Upper lobe of left lung (tissue), 6 donors: Measurements from ENCODE around the gene PRSS36. TPM values are rescaled to one million over a fixed set of nuclear protein-coding genes. Genes with fewer than 3 reads are reported as not detected.

Source experiments
- ATAC-seq, 2 donors: fragments of 200-7000 bp; cut with Tn5 transposase; one replicate each; pipeline ENCODE4 v1.9.1; 2022; ENCODE audit warnings: mild to moderate bottlenecking in 2 of 2, moderate library complexity in 2 of 2; ENCODE audit not compliant: low FRiP score in 2 of 2
- DNase-seq, 2 donors: peaks; one replicate each; pipeline ENCODE4 v3.0.0-alpha.2; 2019 to 2020
- H3K27ac ChIP-seq, 4 donors: fragments of 200-600 bp; sonication (generic); one replicate each; pipeline ENCODE4 v1.5.1; 2016 to 2019
- H3K27me3 ChIP-seq, 4 donors: fragments of 200-600 bp; sonication (generic); one replicate each; pipeline ENCODE4 v1.5.1; 2017 to 2019
- H3K36me3 ChIP-seq, 4 donors: fragments of 200-600 bp; sonication (generic); one replicate each; pipeline ENCODE4 v1.5.1; 2016 to 2019
- H3K4me1 ChIP-seq, 4 donors: fragments of 200-600 bp; sonication (generic); one replicate each; pipeline ENCODE4 v1.5.1; 2018 to 2019
- H3K4me3 ChIP-seq, 4 donors: fragments of 200-600 bp; sonication (generic); one replicate each; pipeline ENCODE4 v1.5.1; 2017 to 2019; ENCODE audit warnings: mild to moderate bottlenecking in 2 of 4, moderate library complexity in 1 of 4
- H3K9me3 ChIP-seq, 4 donors: fragments of 200-600 bp; sonication (generic); one replicate each; pipeline ENCODE4 v1.5.1; 2018 to 2019
- EP300 ChIP-seq, 4 donors: sonication (generic); formaldehyde crosslinking; IDR thresholded peaks; one replicate each; pipeline ENCODE4 v1.5.1; 2017; ENCODE audit warnings: antibody characterized with exemption in 4 of 4, control low read depth in 2 of 4
- POLR2A ChIP-seq, 4 donors: fragments of 450-650 bp; IDR thresholded peaks; one replicate each; pipeline ENCODE4 v1.5.1; 2016 to 2017; ENCODE audit warnings: antibody characterized with exemption in 4 of 4, mild to moderate bottlenecking in 2 of 4
- POLR2AphosphoS5 ChIP-seq, 2 donors: sonication (generic); formaldehyde crosslinking; IDR thresholded peaks; one replicate each; pipeline ENCODE4 v1.5.1; 2017; ENCODE audit warnings: antibody characterized with exemption in 2 of 2
- WGBS, 2 donors: methylation state at CpG; one replicate each; pipeline ENCODE4 v1.1.5; 2017 to 2018; 5-methylcytosine and 5-hydroxymethylcytosine counted together
- total RNA-seq, 6 donors: library from RNA; depleted of rRNA in 4 of 6; stranded (reverse); fragments of >200 nt in 4 of 6; gene quantifications; one replicate each; pipeline versions ENCODE4 v1.1.0 to v1.2.1, GENCODE V29; 2016 to 2021
- TF ChIP-seq, protein P1 (sequence below), 6 experiments: fragments of 450-650 bp in 4 of 6; fragments of 200-600 bp in 2 of 6; sonication (generic) in 2 of 6; IDR thresholded peaks; one replicate each; pipeline ENCODE4 v1.5.1; 2016 to 2019; ENCODE audit warnings: antibody characterized with exemption in 6 of 6
- donor health status: DM: no; HTN: no; CAD: no; lungs with moderate emphysema.
- donor health status: DM: no; HTN: yes; CAD: no; lungs with severe emphysema.

The PRSS36 gene
- total RNA-seq, 6 donors from 2014 or later, result 1.4 to 61.8 (median 5.6) TPM

DNA sequence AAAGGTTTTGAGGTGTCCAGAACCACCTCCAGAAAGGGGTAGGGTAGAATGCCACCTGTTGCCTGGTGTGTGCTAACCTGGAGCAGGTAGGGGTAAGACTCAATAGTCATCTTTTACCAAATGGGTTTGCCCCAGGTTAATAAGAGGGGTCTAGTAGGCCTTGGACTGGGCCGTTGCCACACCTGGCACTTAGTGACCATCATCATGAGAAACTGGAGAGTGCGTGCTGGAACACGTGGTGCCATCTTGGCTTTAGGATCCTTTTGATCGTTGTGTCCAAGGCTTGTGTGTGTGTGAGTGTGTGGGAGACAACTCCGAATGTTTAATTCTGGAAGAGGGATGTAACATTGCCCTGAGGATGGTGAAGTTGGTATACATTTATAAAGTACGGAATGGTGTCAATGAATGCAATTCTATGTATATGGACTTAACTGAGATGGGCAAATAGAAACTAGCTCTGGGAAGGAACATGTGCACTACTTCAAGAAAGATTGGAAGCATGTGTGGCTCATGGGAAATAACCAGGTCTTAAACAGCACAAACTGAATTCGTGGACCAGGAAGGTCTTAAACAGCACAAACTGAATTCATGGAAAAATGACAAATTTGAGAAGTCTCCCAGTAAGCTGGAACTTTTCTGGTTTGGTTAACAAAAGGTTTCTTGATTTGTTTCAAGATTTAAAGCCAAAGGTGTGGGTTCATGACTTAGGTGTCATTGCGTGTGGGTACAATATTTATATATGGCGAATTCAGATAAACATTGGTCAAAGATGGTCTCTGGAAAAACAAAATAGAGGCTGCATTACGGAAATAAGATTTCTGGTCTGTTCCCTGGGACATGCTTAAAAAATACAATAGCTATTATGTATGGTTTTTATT is 37.3 kb upstream of the PRSS36 start:
- DNase-seq, result no peak
- H3K27me3 ChIP-seq, result no peaks in the 10 kb centered on the region
- no peaks in the 10 kb centered on the region for H3K9me3 ChIP-seq
- H3K4me1 ChIP-seq, result peaks cover 18 to 37% (median 26%) of the 10 kb centered on the region in 4 donors
- TF ChIP-seq POLR2A (IDR thresholded peaks at IDR 0.05), result no peak
- no peak for TF ChIP-seq POLR2AphosphoS5 (IDR thresholded peaks at IDR 0.05)
- no peak for ATAC-seq
- peaks cover 78 to 100% (median 89%) of the 10 kb centered on the region in 4 donors for H3K36me3 ChIP-seq
- WGBS, 2 donors, result 87 to 90% methylated on average over 10 of the region's 10 CpGs
- H3K4me3 ChIP-seq, result no peak overlapping the region
- H3K27ac ChIP-seq, result no peak overlapping the region

DNA sequence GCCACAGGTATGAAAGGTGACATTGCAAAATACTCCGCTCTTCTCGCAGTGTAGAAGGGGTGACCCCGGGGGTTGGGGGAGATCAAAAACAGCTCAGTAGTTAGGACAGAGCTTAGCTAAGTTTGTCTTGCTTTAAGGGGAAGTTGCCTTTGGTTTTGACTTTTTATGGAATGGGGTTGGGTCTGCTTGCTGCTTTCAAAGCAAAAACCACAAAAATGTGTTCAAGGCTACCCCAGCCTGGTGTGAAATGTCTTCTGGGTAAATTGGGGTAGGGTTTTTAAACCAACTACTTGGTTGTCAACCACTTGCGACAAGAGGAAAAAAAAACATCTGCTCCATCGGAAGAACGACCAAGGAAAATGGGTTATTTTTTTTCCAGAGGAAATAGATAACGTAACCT is 36.3 kb upstream of the PRSS36 start:
- Histone ChIP-seq H3K27me3 (no peaks in the 10 kb centered on the region), H3K4me1 (peaks cover 28 to 47% (median 36%) of the 10 kb centered on the region in 4 donors), H3K27ac (peak overlapping the region in 1 of 4 donors; percentile 13), H3K36me3 (peaks cover 69 to 92% (median 80%) of the 10 kb centered on the region in 4 donors), H3K9me3 (no peaks in the 10 kb centered on the region), H3K4me3 (no peak overlapping the region)
- 63 to 65% methylated on average over 7 of the region's 7 CpGs for WGBS, 2 donors
- DNase-seq (no peak), ATAC-seq (no peak)
- TF ChIP-seq POLR2AphosphoS5 (IDR thresholded peaks at IDR 0.05), result no peak
- no peak for TF ChIP-seq EP300 (IDR thresholded peaks at IDR 0.05)
- TF ChIP-seq, protein P1, sequence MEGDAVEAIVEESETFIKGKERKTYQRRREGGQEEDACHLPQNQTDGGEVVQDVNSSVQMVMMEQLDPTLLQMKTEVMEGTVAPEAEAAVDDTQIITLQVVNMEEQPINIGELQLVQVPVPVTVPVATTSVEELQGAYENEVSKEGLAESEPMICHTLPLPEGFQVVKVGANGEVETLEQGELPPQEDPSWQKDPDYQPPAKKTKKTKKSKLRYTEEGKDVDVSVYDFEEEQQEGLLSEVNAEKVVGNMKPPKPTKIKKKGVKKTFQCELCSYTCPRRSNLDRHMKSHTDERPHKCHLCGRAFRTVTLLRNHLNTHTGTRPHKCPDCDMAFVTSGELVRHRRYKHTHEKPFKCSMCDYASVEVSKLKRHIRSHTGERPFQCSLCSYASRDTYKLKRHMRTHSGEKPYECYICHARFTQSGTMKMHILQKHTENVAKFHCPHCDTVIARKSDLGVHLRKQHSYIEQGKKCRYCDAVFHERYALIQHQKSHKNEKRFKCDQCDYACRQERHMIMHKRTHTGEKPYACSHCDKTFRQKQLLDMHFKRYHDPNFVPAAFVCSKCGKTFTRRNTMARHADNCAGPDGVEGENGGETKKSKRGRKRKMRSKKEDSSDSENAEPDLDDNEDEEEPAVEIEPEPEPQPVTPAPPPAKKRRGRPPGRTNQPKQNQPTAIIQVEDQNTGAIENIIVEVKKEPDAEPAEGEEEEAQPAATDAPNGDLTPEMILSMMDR (IDR thresholded peaks at IDR 0.05), result no peak
- no peak for TF ChIP-seq POLR2A (IDR thresholded peaks at IDR 0.05)

DNA sequence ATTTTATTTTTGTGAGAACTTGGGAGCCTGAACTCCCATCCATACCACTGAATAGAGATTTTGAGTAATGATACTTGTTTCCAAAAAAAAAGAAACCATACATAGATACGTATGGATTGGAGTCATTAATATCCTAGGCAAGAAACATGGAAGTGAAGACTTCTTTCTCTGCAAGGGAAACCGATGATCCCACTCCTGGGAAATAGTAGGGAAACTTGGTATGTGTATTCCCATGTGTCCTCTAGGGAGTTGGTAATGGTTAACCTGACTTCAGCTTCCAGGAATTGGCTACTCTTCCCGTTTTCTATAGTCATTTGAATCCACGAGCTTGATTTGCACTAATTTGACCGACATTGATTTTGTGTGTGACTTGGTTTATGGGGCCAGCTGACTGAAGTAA is 35.5 kb upstream of the PRSS36 start:
- Histone ChIP-seq H3K4me1 (peaks cover 29 to 51% (median 36%) of the 10 kb centered on the region in 4 donors), H3K36me3 (peaks cover 61 to 83% (median 71%) of the 10 kb centered on the region in 4 donors), H3K27me3 (no peaks in the 10 kb centered on the region), H3K27ac (peak overlapping the region in 1 of 4 donors; percentile 13), H3K9me3 (no peaks in the 10 kb centered on the region), H3K4me3 (no peak overlapping the region)
- DNase-seq (no peak), ATAC-seq (no peak)
- TF ChIP-seq POLR2A (IDR thresholded peaks at IDR 0.05) (no peak), EP300 (IDR thresholded peaks at IDR 0.05) (no peak), POLR2AphosphoS5 (IDR thresholded peaks at IDR 0.05) (no peak)
- TF ChIP-seq, protein P1 (IDR thresholded peaks at IDR 0.05), result no peak
- WGBS, 2 donors, result 72 to 78% methylated on average over 5 of the region's 5 CpGs

DNA sequence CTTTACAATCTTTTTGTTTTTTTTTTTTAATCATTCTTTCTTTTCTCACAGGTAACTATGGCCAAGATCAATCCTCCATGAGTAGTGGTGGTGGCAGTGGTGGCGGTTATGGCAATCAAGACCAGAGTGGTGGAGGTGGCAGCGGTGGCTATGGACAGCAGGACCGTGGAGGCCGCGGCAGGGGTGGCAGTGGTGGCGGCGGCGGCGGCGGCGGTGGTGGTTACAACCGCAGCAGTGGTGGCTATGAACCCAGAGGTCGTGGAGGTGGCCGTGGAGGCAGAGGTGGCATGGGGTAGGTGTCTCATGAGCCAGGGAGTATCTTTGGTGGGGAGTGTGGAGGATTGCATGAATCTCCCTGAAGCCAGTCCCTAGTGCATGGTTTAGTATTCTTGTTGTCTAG is 35.0 kb upstream of the PRSS36 start:
- Histone ChIP-seq H3K9me3 (no peaks in the 10 kb centered on the region), H3K27ac (no peak overlapping the region), H3K4me3 (no peak overlapping the region), H3K36me3 (peaks cover 57 to 79% (median 67%) of the 10 kb centered on the region in 4 donors), H3K27me3 (no peaks in the 10 kb centered on the region), H3K4me1 (peaks cover 29 to 51% (median 36%) of the 10 kb centered on the region in 4 donors)
- DNase-seq (peak in 1 of 2 donors; percentile 77), ATAC-seq (no peak)
- 92 to 96% methylated on average over 14 of the region's 14 CpGs for WGBS, 2 donors
- TF ChIP-seq POLR2AphosphoS5 (IDR thresholded peaks at IDR 0.05) (no peak), POLR2A (IDR thresholded peaks at IDR 0.05) (no peak), EP300 (IDR thresholded peaks at IDR 0.05) (no peak)
- TF ChIP-seq, protein P1 (IDR thresholded peaks at IDR 0.05), result no peak
